HCT116 (cell line): Measurements from ENCODE around the gene CD207. TPM values are rescaled to one million over a fixed set of nuclear protein-coding genes. Genes with fewer than 3 reads are reported as not detected.

Source experiments
- ATAC-seq: fragments of 200-7000 bp; cut with Tn5 transposase; 2 replicates; pipeline ENCODE4 v1.9.1; 2020; ENCODE audit warnings: mild to moderate bottlenecking, moderate library complexity
- BruUV-seq: library from RNA; stranded (reverse); fragments of 400-500 nt; replicated peaks from 2 replicates; lab custom pipeline; 2021; lab: Mats Ljungman, UMichigan
- CTCF ChIA-PET: fragments of 300-600 bp; sonication (Branson Sonifier 250); formaldehyde crosslinking; loops from one replicate; lab custom pipeline; 2021; ENCODE audit warnings: antibody characterized with exemption; lab: Charles Lee
- POLR2A ChIA-PET: fragments of 300-600, 350-600 bp; sonication (Branson Sonifier 250); formaldehyde crosslinking; loops from one replicate; lab custom pipeline; 2021; ENCODE audit warnings: antibody characterized with exemption; lab: Charles Lee
- RAD21 ChIA-PET, 2 experiments: fragments of 300-600 bp; sonication (Branson Sonifier 250); formaldehyde crosslinking; loops; one replicate each; lab custom pipeline; 2023; ENCODE audit warnings: low total read pairs in 2 of 2; ENCODE audit not compliant: uncharacterized antibody in 2 of 2, unreplicated experiment in 2 of 2, low non-redundant PET in 1 of 2; lab: Charles Lee
- DNase-seq: peaks from one replicate; pipeline ENCODE4 v3.0.0-alpha.2; 2010; ENCODE audit warnings: low read depth, low spot score
- H2AFZ ChIP-seq: fragments of 200-600 bp; shearing (Covaris generic), sonication (generic); 2 replicates; pipeline ENCODE4 v1.6.1; 2017; ENCODE audit warnings: low read depth, mixed run types, mixed read lengths, antibody characterized with exemption, low read length; ENCODE audit not compliant: poor library complexity, severe bottlenecking
- H3K27ac ChIP-seq: 2 replicates; pipeline ENCODE4 v1.5.1; 2012; ENCODE audit warnings: low read depth, low read length
- H3K27me3 ChIP-seq: fragments of 200-600 bp; sonication (generic); 2 replicates; pipeline ENCODE4 v1.6.1; 2016; ENCODE audit warnings: mixed run types, low read length, mixed read lengths; ENCODE audit not compliant: insufficient read depth
- H3K36me3 ChIP-seq, 2 experiments: fragments of 200-500 bp in 1 of 2; fragments of 200-600 bp in 1 of 2; sonication (Bioruptor generic) in 1 of 2; sonication (generic) in 1 of 2; 2 replicates each; pipeline versions ENCODE4 v1.5.1 to v1.6.1; 2014 to 2016; ENCODE audit warnings: low read length in 2 of 2, inconsistent platforms in 1 of 2, mixed read lengths in 1 of 2, mixed run types in 1 of 2; ENCODE audit not compliant: insufficient read depth in 2 of 2, control insufficient read depth in 1 of 2
- H3K4me1 ChIP-seq, 2 experiments: fragments of 200-600 bp in 1 of 2; sonication (generic) in 1 of 2; 2 replicates each; pipeline versions ENCODE4 v1.5.1 to v1.6.1; 2012 to 2017; ENCODE audit warnings: low read length in 2 of 2, inconsistent platforms in 1 of 2, mild to moderate bottlenecking in 1 of 2, mixed read lengths in 1 of 2, mixed run types in 1 of 2, moderate library complexity in 1 of 2; ENCODE audit not compliant: insufficient read depth in 2 of 2, control insufficient read depth in 1 of 2
- H3K4me2 ChIP-seq: fragments of 200-600 bp; sonication (generic); 2 replicates; pipeline ENCODE4 v1.6.1; 2017; ENCODE audit warnings: mixed run types, low read length, mixed read lengths
- H3K4me3 ChIP-seq, 2 experiments: fragments of 200-600 bp in 1 of 2; sonication (generic) in 1 of 2; replicated peaks in 1 of 2; 2 replicates each; pipeline ENCODE4 v1.5.1; 2011 to 2016; ENCODE audit warnings: low read length in 2 of 2, control low read depth in 1 of 2, low read depth in 1 of 2, mild to moderate bottlenecking in 1 of 2, mixed read lengths in 1 of 2, mixed run types in 1 of 2
- H3K79me2 ChIP-seq: fragments of 200-600 bp; sonication (generic); 2 replicates; pipeline ENCODE4 v1.6.1; 2017; ENCODE audit warnings: mild to moderate bottlenecking, mixed run types, low read length, moderate library complexity, mixed read lengths; ENCODE audit not compliant: insufficient read depth
- H3K9ac ChIP-seq: fragments of 200-600 bp; sonication (generic); 2 replicates; pipeline ENCODE4 v1.6.1; 2016; ENCODE audit warnings: low read length, mixed read lengths
- H3K9me2 ChIP-seq: fragments of 200-600 bp; sonication (generic), shearing (Covaris generic); 2 replicates; pipeline ENCODE4 v1.6.1; 2017; ENCODE audit warnings: mixed run types, mild to moderate bottlenecking, moderate library complexity; ENCODE audit not compliant: insufficient read depth
- H3K9me3 ChIP-seq, 2 experiments: fragments of 200-500 bp in 1 of 2; fragments of 200-600 bp in 1 of 2; sonication (Bioruptor generic) in 1 of 2; sonication (generic) in 1 of 2; 2 replicates each; pipeline ENCODE4 v1.6.1; 2014 to 2017; ENCODE audit warnings: low read length in 2 of 2, mixed read lengths in 2 of 2, inconsistent platforms in 1 of 2, low read depth in 1 of 2, mild to moderate bottlenecking in 1 of 2, mixed run types in 1 of 2, moderate library complexity in 1 of 2; ENCODE audit not compliant: control insufficient read depth in 1 of 2, insufficient read depth in 1 of 2
- H4K20me1 ChIP-seq: fragments of 200-600 bp; sonication (generic), shearing (Covaris generic); 2 replicates; pipeline ENCODE4 v1.6.1; 2017; ENCODE audit warnings: mixed run types, mild to moderate bottlenecking, moderate library complexity; ENCODE audit not compliant: insufficient read depth
- ATF3 ChIP-seq: IDR thresholded peaks from 2 replicates; pipeline ENCODE4 v1.6.1; 2012
- CBX3 ChIP-seq: IDR thresholded peaks from 2 replicates; pipeline ENCODE4 v1.6.1; 2012; ENCODE audit warnings: low read depth
- EGR1 ChIP-seq: IDR thresholded peaks from 2 replicates; pipeline ENCODE4 v1.6.1; 2012; ENCODE audit warnings: low read depth
- ELF1 ChIP-seq: IDR thresholded peaks from 2 replicates; pipeline ENCODE4 v1.6.1; 2012; ENCODE audit warnings: low read depth, borderline replicate concordance
- EZH2 ChIP-seq: fragments of 200-600 bp; sonication (generic); IDR thresholded peaks from 2 replicates; pipeline ENCODE4 v1.6.1; 2017; ENCODE audit warnings: antibody characterized with exemption, mixed run types
- FOSL1 ChIP-seq: IDR thresholded peaks from 2 replicates; pipeline ENCODE4 v1.6.1; 2012; ENCODE audit warnings: low read depth
- POLR2A ChIP-seq: IDR thresholded peaks from 2 replicates; pipeline ENCODE4 v1.7.0; 2011; ENCODE audit warnings: borderline replicate concordance; ENCODE audit not compliant: insufficient read depth, insufficient read length; ENCODE audit errors: extremely low read depth
- POLR2AphosphoS5 ChIP-seq: IDR thresholded peaks from 2 replicates; pipeline ENCODE4 v1.6.1; 2011; ENCODE audit warnings: mild to moderate bottlenecking, low read depth, low read length, moderate library complexity
- RAD21 ChIP-seq: IDR thresholded peaks from 2 replicates; pipeline ENCODE4 v1.6.1; 2012; ENCODE audit warnings: low read depth, mild to moderate bottlenecking
- REST ChIP-seq: IDR thresholded peaks from 2 replicates; pipeline ENCODE4 v1.6.1; 2012; ENCODE audit warnings: low read depth
- SIN3A ChIP-seq: IDR thresholded peaks from 2 replicates; pipeline ENCODE4 v1.6.1; 2012; ENCODE audit warnings: low read depth
- SRF ChIP-seq: IDR thresholded peaks from 2 replicates; pipeline ENCODE4 v1.6.1; 2012; ENCODE audit warnings: low read depth
- YY1 ChIP-seq: IDR thresholded peaks from 2 replicates; pipeline ENCODE4 v1.6.1; 2011; ENCODE audit warnings: low read length, low read depth, moderate library complexity, mild to moderate bottlenecking; ENCODE audit not compliant: insufficient replicate concordance; ENCODE audit errors: extremely low read depth
- ZBTB33 ChIP-seq: IDR thresholded peaks from 2 replicates; pipeline ENCODE4 v1.6.1; 2011; ENCODE audit warnings: mild to moderate bottlenecking, low read length, moderate library complexity; ENCODE audit not compliant: insufficient replicate concordance; ENCODE audit errors: extremely low read depth
- ZFX ChIP-seq: fragments of 450-650 bp; IDR thresholded peaks from 2 replicates; pipeline ENCODE4 v1.6.1; 2017
- ZNF274 ChIP-seq: fragments of 200-500 bp; sonication (Bioruptor generic); IDR thresholded peaks from 2 replicates; pipeline ENCODE4 v1.6.1; 2014; ENCODE audit warnings: mild to moderate bottlenecking, low read depth, low read length, inconsistent platforms
- intact Hi-C: fragments of 100-400 bp; cut with micrococcal nuclease; formaldehyde crosslinking; loops from 2 replicates; pipeline ENCODE4 v1.10.0; 2022
- total RNA-seq: library from RNA; stranded (reverse); gene quantifications from one replicate; pipeline ENCODE4 v1.2.1, GENCODE V29; 2021; ENCODE audit not compliant: unreplicated experiment

CD207 gene
- total RNA-seq, 1 experiment from 2014 or later: not detected

- Histone ChIP-seq H3K36me3 (no peaks in the 10 kb centered on the region), H3K4me2 (no peak overlapping the region), H3K9me2 (no peaks in the 10 kb centered on the region), H3K4me3 (no peak overlapping the region), H3K4me1 (no peaks in the 10 kb centered on the region), H2AFZ (no peak overlapping the region), H3K9ac (no peak overlapping the region), H3K27ac (no peak overlapping the region), H3K9me3 (no peaks in the 10 kb centered on the region), H3K27me3 (no peaks in the 10 kb centered on the region), H3K79me2 (no peaks in the 10 kb centered on the region), H4K20me1 (no peaks in the 10 kb centered on the region)
- ChIA-PET RAD21 (no interaction called here), CTCF (no interaction called here), POLR2A (no interaction called here)
- no peak for ATAC-seq
- no TSS peak for BruUV-seq
- intact Hi-C loops: no loop called here
- DNase-seq: no peak
- TF ChIP-seq POLR2AphosphoS5 (no peak), EZH2 (no peak), ZNF274 (no peak), ZFX (no peak)
These were observed 5.2 kb downstream of the CD207 start for GRCh38 chr2:70830366-70830765.

GRCh38 chr2:70829916-70830315, 5.7 kb downstream of the CD207 start:
- TF ChIP-seq ZBTB33 (no peak), RAD21 (no peak), SIN3A (no peak), ZFX (no peak), ATF3 (no peak), ELF1 (no peak), YY1 (no peak), EGR1 (no peak), CBX3 (no peak), REST (no peak), EZH2 (no peak), POLR2A (no peak), FOSL1 (no peak), SRF (no peak)
- H4K20me1 ChIP-seq: no peaks in the 10 kb centered on the region
- no peak for ATAC-seq
- no peaks in the 10 kb centered on the region for H3K79me2 ChIP-seq
- no peaks in the 10 kb centered on the region for H3K27me3 ChIP-seq
- no peak for DNase-seq
- H3K4me3 ChIP-seq: no peak overlapping the region
- intact Hi-C loops: no loop called here
- no TSS peak for BruUV-seq
- H3K36me3 ChIP-seq: no peaks in the 10 kb centered on the region
- ChIA-PET POLR2A (no interaction called here), CTCF (no interaction called here), RAD21 (no interaction called here)
- H3K27ac ChIP-seq: no peak overlapping the region
- H3K9ac ChIP-seq: no peak overlapping the region
- no peaks in the 10 kb centered on the region for H3K9me3 ChIP-seq
- no peaks in the 10 kb centered on the region for H3K9me2 ChIP-seq
- H3K4me2 ChIP-seq: no peak overlapping the region
- H2AFZ ChIP-seq: no peak overlapping the region
- H3K4me1 ChIP-seq: no peaks in the 10 kb centered on the region
